NB4 (cell line): ENCODE results near the gene TMEM229B.

Source experiments
- DNase-seq: peaks from one replicate; pipeline ENCODE4 v3.0.0; 2010; ENCODE audit warnings: low read depth
- H3K4me3 ChIP-seq: one replicate; pipeline ENCODE4 v1.5.1; 2011; ENCODE audit warnings: mild to moderate bottlenecking, low read depth, low read length, moderate library complexity
- CTCF ChIP-seq: IDR thresholded peaks from one replicate; pipeline ENCODE4 v1.5.1; 2012; ENCODE audit warnings: low read depth, low read length
- MAX ChIP-seq: IDR thresholded peaks from 2 replicates; pipeline ENCODE4 v1.6.1; 2011; ENCODE audit warnings: low read depth, low read length
- MYC ChIP-seq: IDR thresholded peaks from 2 replicates; pipeline ENCODE4 v1.6.1; 2011; ENCODE audit warnings: low read depth, low read length
- POLR2A ChIP-seq: IDR thresholded peaks from 2 replicates; pipeline ENCODE4 v1.6.1; 2011; ENCODE audit warnings: mild to moderate bottlenecking; ENCODE audit not compliant: insufficient read length; ENCODE audit errors: extremely low read depth

Gene TMEM229B

DNA sequence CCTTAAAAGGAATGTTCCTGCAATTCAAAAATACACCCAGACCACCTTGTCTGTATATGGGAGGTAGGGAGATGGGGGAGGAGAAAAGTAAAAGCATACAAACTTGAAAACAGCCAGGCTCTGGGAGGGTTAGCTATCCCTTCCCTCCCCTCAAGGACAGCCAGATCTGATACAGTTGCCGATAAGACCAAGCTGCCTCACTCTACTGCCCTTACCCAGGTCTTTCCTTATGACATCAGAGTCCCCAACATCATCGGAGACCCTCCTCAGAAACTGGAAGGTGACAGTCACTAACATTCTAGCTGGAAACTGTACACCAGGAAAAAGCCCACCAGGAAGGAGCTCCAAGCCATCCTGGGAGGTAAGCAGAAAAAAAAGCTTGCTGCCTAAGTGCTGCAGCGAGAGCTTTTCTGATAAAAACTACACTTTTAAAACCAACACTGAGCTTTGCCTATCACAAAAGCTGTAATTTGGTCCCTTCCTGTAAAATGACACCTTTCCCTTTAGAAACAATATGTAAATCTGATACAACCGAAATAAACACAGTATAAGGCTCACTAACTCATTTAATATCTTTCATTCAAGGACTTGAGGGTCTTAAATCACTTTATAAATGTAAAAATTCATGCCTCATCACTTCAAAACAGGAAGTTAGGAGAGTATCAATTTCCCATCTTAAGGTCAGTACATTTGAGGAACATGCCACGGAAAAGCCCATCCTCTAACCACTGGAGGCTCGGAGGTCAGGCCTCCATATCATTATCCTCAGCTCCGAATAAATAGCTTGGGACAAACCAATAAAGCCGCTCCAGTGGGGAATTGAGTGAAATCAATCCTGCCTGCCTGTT, 24.2 kb upstream of the TMEM229B start:
- TF ChIP-seq MAX: no peak
- TF ChIP-seq CTCF: no peak
- TF ChIP-seq MYC: no peak
- no peak for TF ChIP-seq POLR2A
- no peak for DNase-seq
- H3K4me3 ChIP-seq: no peak overlapping the region

GRCh38 chr14:67510836-67511235, 22.3 kb upstream of the TMEM229B start:
- no peak for DNase-seq
- H3K4me3 ChIP-seq: no peak overlapping the region
- no peak for TF ChIP-seq POLR2A
- no peak for TF ChIP-seq CTCF
- TF ChIP-seq MYC: no peak

DNA sequence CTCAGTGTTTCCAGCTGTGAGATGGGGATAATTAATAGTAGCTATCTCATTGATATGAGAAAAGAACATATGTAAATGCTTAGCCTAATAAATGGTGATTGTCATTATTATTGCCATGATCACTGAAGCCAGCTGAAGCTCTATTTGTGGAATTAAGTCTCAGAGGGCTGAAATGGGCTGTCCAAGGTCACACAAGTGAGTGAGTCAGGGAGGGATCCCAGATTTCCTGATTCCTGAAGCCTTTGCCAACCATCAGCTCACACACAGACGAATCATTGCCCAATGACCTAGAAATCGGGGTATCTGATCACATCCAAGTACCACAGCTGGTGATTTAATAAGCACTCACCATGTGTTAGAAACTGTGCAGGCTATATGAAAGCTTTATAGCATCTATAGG, 21.6 kb upstream of the TMEM229B start:
- H3K4me3 ChIP-seq: no peak overlapping the region
- no peak for TF ChIP-seq MAX
- no peak for TF ChIP-seq CTCF
- no peak for TF ChIP-seq POLR2A
- no peak for TF ChIP-seq MYC
- DNase-seq: no peak

- H3K4me3 ChIP-seq: no peak overlapping the region
- no peak for TF ChIP-seq POLR2A
- DNase-seq: no peak
Observed at GRCh38 chr14:67508956-67509355, 20.4 kb upstream of the TMEM229B start.

- H3K4me3 ChIP-seq: no peak overlapping the region
- TF ChIP-seq POLR2A: no peak
- no peak for TF ChIP-seq MAX
- no peak for TF ChIP-seq CTCF
- no peak for TF ChIP-seq MYC
- no peak for DNase-seq
Observed at GRCh38 chr14:67505254-67505653, 16.7 kb upstream of the TMEM229B start.

DNA sequence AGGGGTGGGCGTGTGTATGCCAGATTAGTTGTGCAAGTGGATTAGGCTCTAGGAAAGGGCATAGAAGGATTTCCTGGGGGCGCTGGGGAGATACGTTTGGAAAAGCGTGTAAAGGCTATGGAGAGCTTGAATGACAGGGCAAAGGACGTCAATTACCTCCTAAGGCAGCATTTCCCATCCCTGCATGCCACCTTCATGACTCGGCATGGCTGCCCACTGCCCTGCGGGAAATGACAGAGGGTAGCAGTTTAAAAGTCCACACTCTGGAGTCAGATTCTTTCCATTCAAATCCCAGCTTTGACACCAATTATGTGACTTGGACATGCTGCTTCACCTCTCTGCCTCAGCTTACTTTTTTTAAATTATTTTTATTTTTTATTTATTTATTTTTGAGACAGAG, 14.8 kb upstream of the TMEM229B start:
- DNase-seq: no peak
- no peak for TF ChIP-seq CTCF
- no peak for TF ChIP-seq MAX
- no peak for TF ChIP-seq MYC
- no peak for TF ChIP-seq POLR2A
- no peak overlapping the region for H3K4me3 ChIP-seq
